ENCODE data around the gene RAD9B.
A peak's percentile ranks its signal among the peaks of the same experiment; 100 is the strongest.
"Not testable (repeated sequence)": the region's sequence is repeated elsewhere in the genome, so short reads cannot be mapped to it uniquely, and the experiment has no call there.

Gene RAD9B

GRCh38 chr12:110501752-110502738 lies at the start of gene RAD9B, which contains the start of gene VPS29:
RAD9B (plus strand) TSS chr12:110502331; CDS start chr12:110502338, 7 bp downstream.
VPS29 (minus strand) TSS chr12:110502111; CDS start chr12:110502051, 60 bp downstream.
- DNase-seq (ENCODE audit: low read depth) = peak; percentile 96

DNA sequence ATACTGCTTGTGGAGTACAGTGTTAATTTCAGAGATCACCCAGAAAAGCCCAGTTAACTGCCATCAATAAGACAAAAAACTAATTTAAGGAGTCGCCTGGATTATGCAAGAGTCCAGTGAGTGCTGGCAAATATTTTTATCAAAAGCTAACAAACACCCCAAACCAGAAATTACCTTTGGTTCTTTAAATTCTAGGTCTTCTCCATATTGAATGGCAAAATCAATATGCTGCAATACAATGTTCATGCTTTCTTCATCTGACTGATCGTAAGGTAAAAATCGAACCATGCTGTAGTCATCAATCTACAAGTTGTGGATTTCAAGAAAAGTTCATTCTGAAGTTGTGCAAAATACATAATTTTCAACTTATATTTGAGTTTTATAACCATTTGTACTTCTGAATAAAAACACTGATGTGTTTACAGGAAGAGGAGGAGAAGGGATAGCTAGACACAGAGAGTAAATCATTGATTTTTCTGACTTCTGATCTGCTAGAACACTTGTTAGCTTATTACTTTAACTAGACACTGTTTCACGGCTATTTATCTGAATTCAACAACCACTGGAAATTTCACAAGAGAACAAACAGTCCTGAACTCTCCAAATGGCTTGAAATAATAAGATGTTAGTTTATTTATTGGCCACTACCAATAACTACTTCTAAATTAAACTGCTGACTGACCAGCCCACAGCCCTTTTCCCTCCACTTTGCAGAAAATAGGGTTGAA lies 48.4 kb upstream of the RAD9B start:
- DNase-seq (ENCODE audit: low read depth) = no peak

DNA sequence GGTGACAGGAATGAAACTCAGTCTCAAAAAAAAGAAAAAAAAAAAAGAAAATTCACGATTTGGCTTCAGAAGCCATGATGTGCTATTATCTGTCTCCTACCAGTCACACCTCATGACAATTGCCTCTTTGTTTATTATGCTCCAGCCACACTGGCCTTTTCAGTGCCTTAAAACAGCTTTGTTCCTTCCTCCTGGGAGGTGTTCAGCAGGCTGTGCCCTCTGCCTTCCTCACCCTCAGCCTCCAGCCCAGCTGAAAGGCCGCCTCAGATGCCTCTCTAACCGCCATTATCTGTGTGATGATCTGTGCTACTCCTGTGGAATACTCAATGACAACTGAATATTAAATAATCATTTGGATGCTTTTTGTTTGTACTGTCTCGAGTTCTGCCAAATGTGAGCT lies 43.4 kb upstream of the RAD9B start:
- no peak for DNase-seq (ENCODE audit: low read depth)

DNA sequence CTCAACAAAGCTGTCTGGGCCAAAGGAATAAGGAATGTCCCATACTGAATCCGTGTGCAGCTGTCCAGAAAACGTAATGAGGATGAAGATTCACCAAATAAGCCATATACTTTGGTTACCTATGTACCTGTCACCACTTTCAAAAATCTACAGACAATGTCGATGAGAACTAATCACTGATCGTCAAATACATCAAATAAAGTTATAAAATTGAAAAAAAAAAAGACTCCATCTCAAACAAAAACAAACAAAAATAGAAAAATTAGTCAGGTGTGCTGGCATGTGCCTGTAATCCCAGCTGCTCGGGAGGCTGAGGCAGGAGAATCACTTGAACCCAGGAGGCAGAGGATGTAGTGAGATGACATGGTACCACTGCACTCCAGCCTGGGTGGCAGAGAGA lies 40.9 kb upstream of the RAD9B start:
- not testable (repeated sequence) for DNase-seq (ENCODE audit: low read depth)

DNA sequence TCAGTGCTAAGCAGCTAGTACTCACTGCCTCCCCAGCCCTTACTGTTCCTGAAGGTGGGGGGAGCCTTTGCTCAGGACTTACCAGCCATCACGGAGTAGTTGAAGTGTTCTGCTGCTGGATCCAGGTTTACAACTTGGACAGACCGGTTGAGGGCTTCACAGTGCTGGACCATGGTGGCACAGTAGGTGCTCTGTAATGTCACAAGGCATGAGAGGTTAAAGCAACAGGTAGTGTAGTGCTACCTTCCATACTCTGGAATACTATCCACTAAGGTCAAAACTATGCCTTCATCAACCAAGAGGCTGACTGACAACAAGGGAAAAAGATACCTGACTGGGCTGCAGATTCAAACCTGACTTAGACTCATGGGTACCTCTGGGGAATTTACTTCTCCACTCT lies 37.1 kb upstream of the RAD9B start:
- no peak for DNase-seq (ENCODE audit: low read depth)

GRCh38 chr12:110465765-110466164 lies 36.4 kb upstream of the RAD9B start:
- DNase-seq (ENCODE audit: low read depth) = not testable (repeated sequence)

GRCh38 chr12:110466791-110467190 lies 35.3 kb upstream of the RAD9B start:
- no peak for DNase-seq (ENCODE audit: low read depth)

DNA sequence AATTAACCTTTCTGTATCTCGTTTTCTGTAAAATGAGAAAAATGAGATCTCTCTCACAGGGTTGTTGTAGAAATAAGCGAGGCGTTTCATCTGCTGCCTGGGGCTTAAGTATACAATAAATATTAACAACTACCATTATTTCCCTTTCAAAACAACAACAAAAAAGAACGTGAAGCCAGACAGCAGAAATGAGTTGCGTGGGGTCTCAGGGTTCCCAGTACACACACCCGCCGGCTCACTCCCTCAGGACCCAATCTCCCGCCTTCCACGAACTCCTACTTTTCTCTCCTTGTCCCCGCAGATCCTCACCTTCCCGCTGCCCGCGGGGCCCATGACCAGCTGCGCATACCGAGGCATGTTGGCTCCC lies 34.3 kb upstream of the RAD9B start:
- DNase-seq (ENCODE audit: low read depth) = no peak

- DNase-seq (ENCODE audit: low read depth) = peak; percentile 97
These were observed 33.7 kb upstream of the RAD9B start, which contains the start of the genes FAM216A and GPN3 for GRCh38 chr12:110468214-110469048. FAM216A (plus strand) TSS chr12:110468845; CDS start chr12:110468876, 31 bp downstream. GPN3 (minus strand) TSS chr12:110468257; CDS start chr12:110468203, 54 bp downstream.

DNA sequence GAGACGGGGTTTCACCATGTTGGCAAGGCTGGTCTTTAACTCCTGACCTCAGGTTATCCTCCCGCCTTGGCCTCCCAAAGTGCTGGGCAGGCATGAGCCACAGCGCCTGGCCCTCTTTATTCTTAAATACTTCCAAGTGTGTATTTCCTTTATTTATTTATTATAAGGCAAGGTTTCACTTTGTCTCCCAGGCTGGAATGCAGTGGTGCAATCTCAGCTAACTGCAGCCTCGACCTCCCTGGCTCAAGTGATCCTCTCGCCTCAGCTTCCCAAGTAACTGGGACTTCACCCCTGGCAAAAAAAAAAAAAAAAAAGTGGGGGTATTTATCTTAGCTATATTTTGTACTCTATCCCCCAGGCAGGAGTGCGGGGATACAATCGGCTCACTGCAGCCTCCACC lies 26.7 kb upstream of the RAD9B start:
- no peak for DNase-seq (ENCODE audit: low read depth)

- peak; percentile 27 for DNase-seq (ENCODE audit: low read depth)
These were observed 3.0 kb upstream of the RAD9B start for GRCh38 chr12:110498984-110499706.

DNA sequence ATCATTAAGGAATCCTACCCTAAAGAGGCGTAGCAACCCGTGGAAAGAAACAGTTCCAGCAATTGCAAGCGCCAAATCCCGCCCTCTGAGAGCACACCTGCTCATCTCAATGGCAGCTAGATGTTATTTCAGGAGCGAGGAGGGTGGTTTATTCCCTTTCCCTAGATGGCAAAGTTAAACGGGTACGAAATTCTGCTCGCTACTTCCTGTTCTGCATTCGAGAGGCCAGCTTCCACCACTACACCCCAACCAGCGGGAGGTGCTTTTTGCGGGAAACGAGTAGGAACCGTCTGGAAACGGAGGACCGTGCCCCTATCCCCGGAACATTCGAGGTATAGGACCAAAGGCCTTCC lies 756 bp upstream of the RAD9B start:
- DNase-seq (ENCODE audit: low read depth) = peak; percentile 9

- DNase-seq (ENCODE audit: low read depth) = no peak
These were observed 1.3 kb downstream of the RAD9B start for GRCh38 chr12:110503432-110503831.

DNA sequence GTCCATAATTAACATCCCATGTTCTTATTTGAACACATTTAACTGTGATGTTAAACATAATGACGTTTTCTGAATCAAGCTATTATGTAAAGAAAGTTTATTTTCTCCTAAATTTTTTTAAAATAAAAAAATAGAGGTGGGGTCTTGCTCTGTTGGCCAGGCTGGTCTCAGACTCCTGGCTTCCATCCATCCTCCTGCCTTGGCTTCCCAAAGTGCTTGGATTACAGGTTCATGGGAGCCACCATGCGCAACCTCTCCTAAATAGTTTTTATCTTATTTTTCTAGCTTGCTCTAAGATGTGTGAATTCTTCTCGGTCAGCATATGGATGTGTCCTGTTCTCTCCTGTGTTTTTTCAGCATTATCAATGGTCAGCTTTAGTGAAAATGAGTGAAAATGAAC lies 3.2 kb downstream of the RAD9B start:
- DNase-seq (ENCODE audit: low read depth) = no peak

DNA sequence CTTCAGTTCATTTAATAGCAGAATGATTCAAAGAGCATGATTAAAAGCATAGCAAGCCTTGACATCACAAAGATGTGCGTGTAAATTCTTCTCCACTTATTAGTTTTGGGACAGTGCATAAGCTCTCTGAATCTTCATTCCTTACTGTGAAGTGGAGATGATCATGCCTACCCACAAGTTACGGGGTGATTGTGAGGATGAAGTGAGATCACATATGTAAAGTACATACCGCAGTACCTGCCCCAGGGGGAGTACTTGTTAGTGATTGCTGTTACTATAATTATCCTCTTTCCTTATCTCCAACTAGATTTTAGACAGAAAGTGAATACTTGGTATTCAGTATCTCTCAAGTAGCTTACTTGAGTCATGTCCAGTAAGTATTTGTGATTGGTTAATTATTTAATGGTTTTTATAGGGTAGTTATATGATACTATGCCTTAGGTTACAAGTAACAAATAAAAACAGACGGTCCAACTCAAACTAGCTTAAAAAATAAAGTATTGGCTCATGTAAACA lies 6.0 kb downstream of the RAD9B start:
- DNase-seq (ENCODE audit: low read depth) = no peak

DNA sequence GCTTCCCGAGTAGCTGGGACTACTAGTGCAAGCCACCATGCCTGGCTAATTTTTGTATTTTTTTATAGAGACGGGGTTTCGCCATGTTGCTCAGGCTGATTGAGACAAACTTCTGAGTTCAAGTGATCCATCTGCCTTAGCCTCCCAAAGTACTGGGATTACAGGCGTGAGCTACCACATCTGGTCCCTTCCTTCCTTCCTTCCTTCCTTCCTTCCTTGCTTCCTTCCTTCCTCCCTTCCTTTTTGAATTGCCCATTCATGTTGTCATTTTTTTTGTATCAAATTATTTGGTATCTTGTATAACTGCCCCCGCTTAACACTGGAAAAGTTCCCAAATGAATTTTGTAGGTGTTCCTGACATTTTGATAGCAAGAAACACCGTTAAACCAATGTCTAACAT lies 11.7 kb downstream of the RAD9B start:
- no peak for DNase-seq (ENCODE audit: low read depth)

- DNase-seq (ENCODE audit: low read depth) = no peak
These were observed 12.2 kb downstream of the RAD9B start for GRCh38 chr12:110514363-110514762.

- no peak for DNase-seq (ENCODE audit: low read depth)
These were observed 14.9 kb downstream of the RAD9B start for GRCh38 chr12:110516995-110517394.

DNA sequence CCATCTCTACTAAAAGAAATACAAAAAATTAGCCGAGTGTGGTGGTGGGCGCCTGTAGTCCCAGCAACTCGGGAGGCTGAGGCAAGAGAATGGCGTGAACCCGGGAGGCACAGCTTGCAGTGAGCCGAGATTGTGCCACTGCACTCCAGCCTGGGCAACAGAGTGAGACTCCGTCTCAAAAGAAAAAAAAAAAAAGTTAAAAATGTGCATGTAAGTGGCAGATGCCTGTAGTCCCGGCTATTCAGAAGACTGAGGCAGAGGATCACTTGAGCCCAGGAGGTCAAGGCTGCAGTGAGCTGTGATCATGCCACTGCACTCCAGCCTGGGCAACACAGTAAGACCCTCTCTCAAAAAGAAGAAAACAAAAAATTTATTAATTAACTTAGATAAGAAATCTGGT lies 15.9 kb downstream of the RAD9B start:
- not testable (repeated sequence) for DNase-seq (ENCODE audit: low read depth)

DNA sequence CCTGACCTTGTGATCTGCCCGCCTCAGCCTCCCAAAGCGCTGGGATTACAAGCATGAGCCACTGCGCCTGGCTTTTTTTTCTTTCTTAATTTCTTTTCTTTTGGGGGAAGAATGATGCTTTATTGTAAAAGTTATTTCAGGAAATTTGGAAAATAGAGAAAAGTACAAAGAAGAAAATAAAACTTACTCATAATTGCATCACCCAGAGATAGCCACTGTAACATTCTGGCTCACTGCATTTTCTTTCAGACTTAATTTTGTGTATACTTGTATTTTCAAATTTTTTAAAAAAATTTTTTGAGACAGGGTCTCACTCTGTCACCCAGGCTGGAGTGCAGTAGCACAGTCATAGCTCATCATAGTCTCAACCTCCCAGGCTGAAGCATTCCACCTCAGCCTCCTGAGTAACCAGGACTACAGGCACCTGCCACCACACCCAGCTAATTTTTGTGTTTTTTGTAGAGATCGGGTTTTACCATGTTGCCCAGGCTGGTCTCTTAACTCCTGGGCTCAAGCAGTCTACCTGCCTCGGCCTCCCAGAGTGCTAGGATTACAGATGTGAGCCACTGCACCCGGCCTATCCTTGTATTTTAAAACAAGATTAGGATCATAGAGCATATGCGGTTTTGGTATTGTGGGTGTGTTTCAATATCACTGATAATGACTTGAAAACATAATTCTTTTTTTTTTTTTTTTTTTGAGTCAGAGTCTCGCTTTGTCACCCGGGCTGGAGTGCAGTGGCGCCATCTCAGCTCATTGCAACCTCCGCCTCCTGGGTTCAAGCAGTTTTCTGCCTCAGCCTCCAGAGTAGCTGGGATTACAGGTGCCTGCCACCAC lies 19.0 kb downstream of the RAD9B start:
- DNase-seq (ENCODE audit: low read depth) = not testable (repeated sequence)

All from stromal cell of bone marrow (primary cell).